ENCODE results near the gene SLC25A39. TPM values are rescaled to one million over a fixed set of nuclear protein-coding genes. Genes with fewer than 3 reads are reported as not detected.
"Not testable (repeated sequence)": the region's sequence is repeated elsewhere in the genome, so short reads cannot be mapped to it uniquely, and the experiment has no call there.

The SLC25A39 gene
- total and polyA plus RNA-seq, 12 donors, result 36.3 to 105 (median 44.6) TPM

GRCh38 chr17:44343510-44344209, 19.0 kb upstream of the SLC25A39 start:
- Histone ChIP-seq H3K4me3 (no peak overlapping the region), H3K4me1 (peaks cover 0 to 53% (median 16%) of the 10 kb centered on the region in 9 donors), H3K27me3 (no peaks in the 10 kb centered on the region), H3K27ac (no peak overlapping the region), H3K36me3 (peaks cover 0 to 1% (median 0%) of the 10 kb centered on the region in 9 donors), H3K9me3 (no peaks in the 10 kb centered on the region)
- DNase-seq (no peak), ATAC-seq (no peak)
- no peak for TF ChIP-seq CTCF (IDR thresholded peaks at IDR 0.05)
- WGBS, 2 donors, result 64 to 67% methylated on average over 11 of the region's 11 CpGs
- intact Hi-C loops (cut with DNase I), result no loop called here

GRCh38 chr17:44340553-44340952, 15.9 kb upstream of the SLC25A39 start:
- ATAC-seq; H3K9me3 ChIP-seq; H3K4me3 ChIP-seq; DNase-seq; H3K27me3 ChIP-seq; H3K36me3 ChIP-seq; intact Hi-C loops (cut with DNase I): not testable (repeated sequence)
- Histone ChIP-seq H3K4me1 (peaks cover 0 to 28% (median 7%) of the 10 kb centered on the region in 9 donors), H3K27ac (peak overlapping the region in 1 of 10 donors; percentile 29)
- WGBS, 2 donors, result 63% methylated on average over 5 of the region's 5 CpGs

- WGBS, 2 donors, result 48 to 54% methylated on average over 6 of the region's 6 CpGs
- intact Hi-C loops (cut with DNase I), result no loop called here
- no peaks in the 10 kb centered on the region for H3K9me3 ChIP-seq
- H3K27ac ChIP-seq, result peak overlapping the region in 2 of 10 donors; percentile 4 to 31
- ATAC-seq (peak in 6 of 8 donors; percentile 53 to 87 (median 68)), DNase-seq (no peak)
- no peaks in the 10 kb centered on the region for H3K36me3 ChIP-seq
- H3K4me1 ChIP-seq, result peaks cover 0 to 35% (median 0%) of the 10 kb centered on the region in 9 donors
- H3K27me3 ChIP-seq, result no peaks in the 10 kb centered on the region
- H3K4me3 ChIP-seq, result no peak overlapping the region
- TF ChIP-seq CTCF (IDR thresholded peaks at IDR 0.05), result no peak
These were observed 14.1 kb upstream of the SLC25A39 start for GRCh38 chr17:44338702-44339101.

GRCh38 chr17:44335968-44336367, 11.3 kb upstream of the SLC25A39 start:
- Histone ChIP-seq H3K9me3 (no peaks in the 10 kb centered on the region), H3K4me1 (peaks cover 0 to 63% (median 2%) of the 10 kb centered on the region in 9 donors), H3K27me3 (no peaks in the 10 kb centered on the region), H3K4me3 (no peak overlapping the region), H3K27ac (no peak overlapping the region), H3K36me3 (no peaks in the 10 kb centered on the region)
- ATAC-seq (no peak), DNase-seq (no peak)
- intact Hi-C loops (cut with DNase I), result no loop called here
- WGBS, 2 donors, result 30 to 40% methylated on average over 5 of the region's 5 CpGs
- no peak for TF ChIP-seq CTCF (IDR thresholded peaks at IDR 0.05)

- WGBS, 2 donors, result 69 to 78% methylated on average over 3 of the region's 3 CpGs
- intact Hi-C loops (cut with DNase I), result no loop called here
- H3K27ac ChIP-seq, result peak overlapping the region in 1 of 10 donors; percentile 50
- DNase-seq (no peak), ATAC-seq (no peak)
- no peak for TF ChIP-seq CTCF (IDR thresholded peaks at IDR 0.05)
- no peaks in the 10 kb centered on the region for H3K36me3 ChIP-seq
- no peak overlapping the region for H3K4me3 ChIP-seq
- no peaks in the 10 kb centered on the region for H3K27me3 ChIP-seq
- no peaks in the 10 kb centered on the region for H3K9me3 ChIP-seq
- H3K4me1 ChIP-seq, result peaks cover 0 to 64% (median 3%) of the 10 kb centered on the region in 9 donors
These were observed 10.9 kb upstream of the SLC25A39 start for GRCh38 chr17:44335564-44335963.

Data from heart right ventricle (tissue), 16 donors.